NCI-H146 treated with DMSO at 0.1 percent for 48 hours (cell line): ENCODE measurements around the gene LLGL1.

ENCODE experiments used
- DNase-seq: peaks from one replicate; lab custom pipeline; 2025; ENCODE audit not compliant: unreplicated experiment; lab: John Stamatoyannopoulos, UW

LLGL1 gene

DNA sequence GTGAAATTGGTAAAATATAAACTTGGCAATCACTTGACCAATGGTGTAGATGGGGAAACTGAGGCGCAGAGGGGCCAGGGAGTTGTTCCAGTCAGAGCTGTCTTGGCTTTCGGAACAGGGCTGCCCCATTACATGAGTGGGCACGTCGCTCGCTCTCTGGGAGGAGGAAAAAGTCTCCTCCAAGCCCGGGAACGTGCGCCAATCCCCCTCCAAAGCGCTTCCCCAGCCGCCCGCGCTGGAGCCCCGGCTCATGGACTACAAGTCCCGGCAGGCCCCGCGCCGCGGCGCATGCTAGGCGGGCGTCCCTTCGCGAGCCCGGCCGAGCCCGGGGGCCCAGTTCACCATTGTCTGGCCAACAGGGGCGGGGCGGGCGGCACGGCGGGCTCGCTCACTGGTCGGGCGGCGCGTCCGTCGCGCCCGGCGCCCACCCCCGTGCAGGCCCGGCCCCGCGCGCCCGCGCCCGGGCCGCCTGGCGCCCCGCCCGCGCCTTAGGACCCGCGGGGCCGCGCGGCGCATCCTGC, at the start of gene LLGL1:
Gene LLGL1, plus strand, starts transcription at position 515 of the 521 bp plus-strand sequence. CDS start 48 bp downstream, outside the sequence.
- DNase-seq: peak; percentile 65

- no peak for DNase-seq
Measured at GRCh38 chr17:18176176-18176575, 49.3 kb upstream of the LLGL1 start.

DNA sequence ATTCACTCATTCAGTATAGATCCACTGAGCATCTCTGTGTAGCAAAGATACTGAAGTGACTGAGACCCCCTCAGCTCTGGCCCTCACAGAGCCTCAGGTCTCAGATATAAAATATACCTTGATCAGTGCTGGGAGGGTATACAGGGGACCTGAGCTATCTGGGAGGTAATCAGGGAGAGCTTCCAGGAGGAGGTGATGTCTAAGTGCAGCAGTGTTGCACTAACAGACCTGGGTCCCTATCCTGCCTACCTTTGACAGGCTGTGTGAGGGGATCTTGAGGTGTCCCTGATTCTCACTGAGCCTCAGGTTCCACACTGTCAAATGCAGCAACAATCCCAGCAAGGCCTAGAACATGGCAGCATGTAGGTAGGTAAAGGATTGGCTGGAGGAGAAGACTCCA, 48.3 kb upstream of the LLGL1 start:
- DNase-seq: no peak

DNA sequence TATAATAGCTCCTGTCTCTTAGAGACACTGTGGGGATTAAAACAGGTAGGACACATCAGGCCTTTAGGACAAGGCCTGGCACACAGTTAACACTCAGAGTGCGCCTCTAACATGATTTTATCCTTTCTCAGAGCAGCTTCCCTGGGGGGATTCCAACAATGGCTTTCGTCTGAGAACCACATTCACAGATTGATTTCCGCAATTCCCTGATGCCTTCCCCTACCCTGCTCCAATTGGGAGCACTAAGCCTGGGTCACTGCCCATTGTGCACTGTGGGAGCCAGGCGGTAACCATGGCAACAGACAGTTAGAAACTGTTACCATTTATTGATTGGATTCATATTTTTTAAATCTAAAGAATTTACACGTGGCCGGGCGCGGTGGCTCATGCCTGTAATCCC, 47.7 kb upstream of the LLGL1 start:
- no peak for DNase-seq

GRCh38 chr17:18179196-18179595, 46.2 kb upstream of the LLGL1 start:
- DNase-seq: no peak

GRCh38 chr17:18179804-18180203, 45.6 kb upstream of the LLGL1 start:
- DNase-seq: no peak

- no peak for DNase-seq
Measured at GRCh38 chr17:18181358-18181757, 44.1 kb upstream of the LLGL1 start.

- no peak for DNase-seq
Measured at GRCh38 chr17:18182110-18182977, 43.1 kb upstream of the LLGL1 start.

DNA sequence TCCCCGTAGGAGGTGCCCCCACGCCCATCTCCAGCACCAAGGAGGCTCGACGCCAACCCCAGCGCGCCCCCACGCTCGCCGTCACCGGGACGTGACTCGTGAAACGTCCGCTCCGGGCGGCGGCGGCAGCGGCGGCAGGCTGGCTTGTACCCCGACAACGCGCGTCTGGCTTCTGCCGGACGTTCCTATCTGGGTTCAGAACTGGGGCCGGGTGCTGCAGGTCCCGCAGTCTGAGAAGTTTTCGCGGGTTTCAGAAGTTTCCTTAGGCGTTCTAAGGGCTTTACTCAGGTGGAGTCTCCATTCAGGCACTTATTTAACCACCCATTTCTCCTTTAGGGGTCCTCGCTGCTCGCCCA, 42.5 kb upstream of the LLGL1 start:
- peak; percentile 74 for DNase-seq

- DNase-seq: peak; percentile 96
Measured at GRCh38 chr17:18183334-18184142, 41.9 kb upstream of the LLGL1 start, which contains the start of gene ALKBH5. Gene ALKBH5, plus strand, starts transcription at chr17:18183828. Its CDS starts 416 bp downstream, at chr17:18184244.

GRCh38 chr17:18184143-18185031, 41.0 kb upstream of the LLGL1 start:
- no peak for DNase-seq

DNA sequence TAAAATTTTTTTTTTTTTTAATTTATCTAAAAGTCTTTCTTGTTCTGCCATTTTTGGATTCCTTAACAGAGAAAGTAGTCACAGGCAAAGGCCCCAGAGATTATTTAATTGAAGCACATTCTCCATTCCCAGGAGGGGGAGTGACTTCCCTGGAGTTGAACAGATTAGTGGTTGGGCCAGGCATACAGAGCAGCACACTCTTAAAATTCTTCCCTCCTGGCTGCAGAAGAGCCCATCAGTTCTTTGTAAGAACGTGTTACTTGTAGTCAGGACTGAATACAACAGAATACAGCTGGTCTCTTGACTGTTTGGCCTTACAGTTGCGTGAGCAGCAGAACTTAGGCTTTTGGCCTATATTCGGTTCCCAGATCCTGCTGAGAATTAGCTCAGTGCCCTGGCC, 40.0 kb upstream of the LLGL1 start:
- no peak for DNase-seq

- no peak for DNase-seq
Measured at GRCh38 chr17:18185832-18186626, 39.4 kb upstream of the LLGL1 start.

DNA sequence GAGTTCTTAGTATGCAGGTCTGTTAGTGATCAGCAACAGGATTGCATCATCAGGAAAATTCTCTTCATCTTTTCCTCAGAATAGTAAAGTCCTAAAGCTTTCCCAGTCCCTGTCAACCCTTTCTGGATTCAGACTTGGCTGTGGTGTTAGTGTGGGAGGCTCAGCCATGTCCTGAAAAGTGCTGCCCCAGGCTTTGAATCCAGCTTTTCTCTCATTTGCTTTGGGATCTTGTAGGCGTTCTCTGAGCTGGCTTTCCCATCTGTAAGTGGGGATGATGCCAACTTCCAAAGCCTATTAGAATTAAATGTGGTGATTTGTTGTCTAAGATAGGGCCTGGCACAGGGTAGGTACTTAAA, 38.8 kb upstream of the LLGL1 start:
- no peak for DNase-seq

- no peak for DNase-seq
Measured at GRCh38 chr17:18187226-18187625, 38.2 kb upstream of the LLGL1 start.

DNA sequence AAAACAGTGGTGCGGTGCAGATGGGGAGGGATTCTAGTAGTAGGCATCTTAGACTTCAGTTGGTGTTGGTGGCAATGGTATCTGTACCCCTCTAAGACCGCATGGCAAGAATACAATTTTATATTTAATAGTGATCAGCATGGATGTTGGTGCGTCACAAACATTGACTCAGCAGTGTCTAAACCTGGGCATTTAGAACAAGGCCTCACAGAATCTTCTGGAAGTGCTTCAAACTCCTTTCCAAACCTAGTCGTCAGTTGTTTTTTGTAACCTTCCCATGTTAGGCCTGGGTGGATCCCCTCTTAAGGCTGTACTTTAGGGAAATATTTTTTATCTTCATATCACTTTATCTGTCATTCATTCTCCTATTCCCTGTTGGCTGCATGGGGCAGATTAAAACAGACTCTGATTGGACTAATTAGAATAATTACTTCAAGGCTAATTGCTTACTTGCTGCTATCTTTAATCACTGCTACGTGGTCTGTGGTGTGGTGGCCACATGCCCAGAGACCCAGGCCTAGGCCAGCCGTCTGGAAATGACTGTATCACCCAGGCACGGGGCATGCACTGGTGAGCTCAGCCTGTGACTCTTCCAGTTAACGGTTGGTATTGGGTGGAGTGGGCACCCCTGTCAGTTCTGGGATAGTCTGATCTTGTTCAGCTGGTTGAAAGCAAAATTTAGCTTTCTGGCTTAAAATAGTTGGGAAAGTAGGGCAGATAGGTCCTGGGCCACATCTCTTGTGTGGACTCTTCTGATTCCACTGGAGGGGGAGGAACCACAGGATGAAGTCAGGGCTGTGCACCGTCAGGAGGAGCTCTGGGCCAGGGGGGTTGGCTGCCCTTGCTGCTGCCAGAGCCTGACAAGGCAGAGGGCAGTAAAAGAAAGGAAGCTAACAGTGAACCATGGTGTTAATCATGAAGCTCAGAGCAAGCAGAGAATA, 37.3 kb upstream of the LLGL1 start:
- DNase-seq: no peak

- no peak for DNase-seq
Measured at GRCh38 chr17:18190628-18191235, 34.7 kb upstream of the LLGL1 start.

GRCh38 chr17:18191236-18191667, 34.2 kb upstream of the LLGL1 start:
- no peak for DNase-seq

- DNase-seq: no peak
Measured at GRCh38 chr17:18191967-18192366, 33.5 kb upstream of the LLGL1 start.
